Measurements from ENCODE around the gene PGAP6. TPM values are rescaled to one million over a fixed set of nuclear protein-coding genes. Genes with fewer than 3 reads are reported as not detected.
A peak's percentile ranks its signal among the peaks of the same experiment; 100 is the strongest.

Gene PGAP6
- total and polyA plus RNA-seq, 2 of the 13 experiments (the other 11 are each of a cell fraction or from before 2014, with no cell fraction given), result 52.7 to 136 TPM

DNA sequence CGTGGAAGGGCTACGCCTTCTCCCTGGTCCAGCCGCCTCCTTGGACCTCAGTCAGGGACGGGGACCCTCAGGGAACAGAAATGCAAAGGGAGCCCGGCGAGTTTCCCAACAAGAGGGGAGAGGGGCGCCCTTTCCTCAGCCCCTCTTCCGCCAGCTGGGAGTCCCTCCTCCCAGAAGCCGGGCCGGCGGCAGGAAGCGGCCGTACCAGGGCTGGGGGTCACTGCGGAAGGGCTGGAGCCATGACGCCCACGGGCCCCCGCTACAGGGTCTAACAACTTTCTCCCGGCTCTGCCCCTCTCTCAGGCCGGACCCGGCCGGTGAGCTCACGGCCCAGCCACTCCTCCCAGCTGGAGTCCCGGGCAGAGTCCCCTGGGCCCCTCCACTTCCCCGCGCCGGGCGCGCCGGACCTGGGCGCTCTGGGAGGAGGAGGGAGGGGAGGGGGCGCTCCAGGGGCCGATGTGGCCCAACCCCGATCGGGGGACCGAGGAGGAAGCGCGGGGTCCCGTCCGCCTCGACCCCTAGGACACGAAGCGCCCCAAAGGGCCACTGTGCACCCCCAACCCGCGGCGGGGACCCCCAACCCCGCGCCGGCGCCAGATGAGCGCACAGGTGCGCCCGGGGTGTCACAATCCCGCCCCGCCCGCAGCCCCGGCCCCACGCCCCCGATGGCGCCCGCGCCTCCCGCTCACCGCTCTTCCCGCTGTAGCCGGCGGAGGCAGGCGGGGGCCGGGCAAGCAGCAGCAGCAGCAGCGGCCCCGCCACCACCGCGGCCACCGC, 578 bp downstream of the PGAP6 start (continued):
- TF ChIP-seq ZNF775 (CRISPR knock-in tag; IDR thresholded peaks at IDR 0.05; ENCODE audit: borderline replicate concordance) (no peak), ZKSCAN5 (CRISPR knock-in tag; IDR thresholded peaks at IDR 0.05) (no peak), ATF3 (CRISPR knock-in tag; IDR thresholded peaks at IDR 0.05) (no peak), ATF1 (CRISPR knock-in tag; IDR thresholded peaks at IDR 0.05) (no peak), DPF2 (CRISPR knock-in tag; IDR thresholded peaks at IDR 0.05; ENCODE audit: borderline replicate concordance, low read depth) (no peak), HDAC1 (CRISPR knock-in tag; IDR thresholded peaks at IDR 0.05) (peak; percentile 82), YEATS4 (CRISPR knock-in tag; IDR thresholded peaks at IDR 0.05; ENCODE audit: borderline replicate concordance) (no peak), MTF1 (CRISPR knock-in tag; IDR thresholded peaks at IDR 0.05) (no peak), ATRX (CRISPR knock-in tag; IDR thresholded peaks at IDR 0.05; ENCODE audit: borderline replicate concordance) (no peak), SKIL (CRISPR knock-in tag; IDR thresholded peaks at IDR 0.05; ENCODE audit: borderline replicate concordance) (no peak), FOXJ3 (CRISPR knock-in tag; IDR thresholded peaks at IDR 0.05; ENCODE audit: borderline replicate concordance) (no peak), KMT2B (CRISPR knock-in tag; IDR thresholded peaks at IDR 0.05) (0 out of 2 replicates have a peak, but pooled peaks have one; percentile 23), ZNF772 (CRISPR knock-in tag; IDR thresholded peaks at IDR 0.05) (peak; percentile 47; the same call in 1 of the 2 replicates), HNRNPUL1 (IDR thresholded peaks at IDR 0.05; ENCODE audit: low read depth, low read length) (no peak), ZMYM3 (CRISPR knock-in tag; IDR thresholded peaks at IDR 0.05) (no peak), GATAD1 (CRISPR knock-in tag; IDR thresholded peaks at IDR 0.05) (no peak; the same call in 1 of the 2 replicates), CBX2 (IDR thresholded peaks at IDR 0.05; ENCODE audit: low read depth, low read length) (no peak), CBX2 (CRISPR knock-in tag; IDR thresholded peaks at IDR 0.05; ENCODE audit: low read depth) (no peak), HNF4A (CRISPR knock-in tag; IDR thresholded peaks at IDR 0.05) (no peak; the same call in 1 of the 2 replicates)
- TF ChIP-seq, protein P1, sequence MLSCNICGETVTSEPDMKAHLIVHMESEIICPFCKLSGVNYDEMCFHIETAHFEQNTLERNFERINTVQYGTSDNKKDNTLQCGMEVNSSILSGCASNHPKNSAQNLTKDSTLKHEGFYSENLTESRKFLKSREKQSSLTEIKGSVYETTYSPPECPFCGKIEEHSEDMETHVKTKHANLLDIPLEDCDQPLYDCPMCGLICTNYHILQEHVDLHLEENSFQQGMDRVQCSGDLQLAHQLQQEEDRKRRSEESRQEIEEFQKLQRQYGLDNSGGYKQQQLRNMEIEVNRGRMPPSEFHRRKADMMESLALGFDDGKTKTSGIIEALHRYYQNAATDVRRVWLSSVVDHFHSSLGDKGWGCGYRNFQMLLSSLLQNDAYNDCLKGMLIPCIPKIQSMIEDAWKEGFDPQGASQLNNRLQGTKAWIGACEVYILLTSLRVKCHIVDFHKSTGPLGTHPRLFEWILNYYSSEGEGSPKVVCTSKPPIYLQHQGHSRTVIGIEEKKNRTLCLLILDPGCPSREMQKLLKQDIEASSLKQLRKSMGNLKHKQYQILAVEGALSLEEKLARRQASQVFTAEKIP (CRISPR knock-in tag; IDR thresholded peaks at IDR 0.05; ENCODE audit: borderline replicate concordance), result no peak
